Spleen (tissue), 7 donors: ENCODE results near the gene NUP43.

ENCODE experiments used
- POLR2AphosphoS5 ChIP-seq, 3 donors: sonication (generic); formaldehyde crosslinking; IDR thresholded peaks; one replicate each; pipeline ENCODE4 v1.5.1; 2017; ENCODE audit warnings: antibody characterized with exemption in 3 of 3
- TF ChIP-seq, protein P1 (sequence below), 11 experiments: fragments of 200-600 bp in 7 of 11; fragments of 450-650 bp in 4 of 11; sonication (generic) in 4 of 11; IDR thresholded peaks in 8 of 11; conservative IDR thresholded peaks in 3 of 11; 1 replicate in 7 of 11; 2 replicates in 4 of 11; pipeline versions ENCODE4 v1.4.0 to v1.8.0; 2016 to 2021; ENCODE audit warnings: antibody characterized with exemption in 11 of 11, inconsistent platforms in 4 of 11, mild to moderate bottlenecking in 1 of 11
- donor health status: DM: no; HTN: no; CAD: no; lungs with moderate emphysema.
- donor health status: DM: no; HTN: no; CAD: no.
- donor health status: DM: no; HTN: no; CAD: no.

DNA sequence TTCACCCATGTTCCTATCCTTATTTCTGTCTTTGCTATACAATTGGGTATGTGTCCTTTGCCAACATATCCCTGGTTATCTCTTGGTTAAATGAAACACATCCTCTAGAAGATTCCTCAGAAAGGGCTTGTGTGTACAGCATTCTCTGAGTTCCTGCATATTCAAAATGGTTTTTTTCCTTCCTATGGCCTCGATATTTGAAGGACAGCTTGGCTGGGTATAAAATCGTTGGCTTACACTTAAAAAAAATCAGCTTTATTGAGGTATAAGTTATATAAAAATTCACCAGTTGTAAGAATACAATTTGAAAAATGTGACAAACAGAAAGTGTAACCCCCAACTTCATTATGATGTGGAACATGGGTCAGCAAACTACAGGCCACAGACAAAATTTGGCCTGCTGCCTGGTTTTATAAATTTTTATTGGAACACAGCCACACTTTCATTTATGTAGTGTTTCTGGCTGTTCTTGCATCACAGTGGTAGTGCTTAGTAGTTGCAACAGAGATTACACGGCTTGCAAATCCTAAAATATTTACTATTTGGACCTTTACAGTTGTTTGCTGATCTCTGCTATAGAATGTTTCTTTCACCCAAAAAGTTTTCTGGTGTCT is 19.9 kb upstream of the NUP43 start:
- TF ChIP-seq POLR2AphosphoS5 (IDR thresholded peaks at IDR 0.05): no peak
- TF ChIP-seq, protein P1, sequence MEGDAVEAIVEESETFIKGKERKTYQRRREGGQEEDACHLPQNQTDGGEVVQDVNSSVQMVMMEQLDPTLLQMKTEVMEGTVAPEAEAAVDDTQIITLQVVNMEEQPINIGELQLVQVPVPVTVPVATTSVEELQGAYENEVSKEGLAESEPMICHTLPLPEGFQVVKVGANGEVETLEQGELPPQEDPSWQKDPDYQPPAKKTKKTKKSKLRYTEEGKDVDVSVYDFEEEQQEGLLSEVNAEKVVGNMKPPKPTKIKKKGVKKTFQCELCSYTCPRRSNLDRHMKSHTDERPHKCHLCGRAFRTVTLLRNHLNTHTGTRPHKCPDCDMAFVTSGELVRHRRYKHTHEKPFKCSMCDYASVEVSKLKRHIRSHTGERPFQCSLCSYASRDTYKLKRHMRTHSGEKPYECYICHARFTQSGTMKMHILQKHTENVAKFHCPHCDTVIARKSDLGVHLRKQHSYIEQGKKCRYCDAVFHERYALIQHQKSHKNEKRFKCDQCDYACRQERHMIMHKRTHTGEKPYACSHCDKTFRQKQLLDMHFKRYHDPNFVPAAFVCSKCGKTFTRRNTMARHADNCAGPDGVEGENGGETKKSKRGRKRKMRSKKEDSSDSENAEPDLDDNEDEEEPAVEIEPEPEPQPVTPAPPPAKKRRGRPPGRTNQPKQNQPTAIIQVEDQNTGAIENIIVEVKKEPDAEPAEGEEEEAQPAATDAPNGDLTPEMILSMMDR (IDR thresholded peaks at IDR 0.05 in 8 of 11, conservative IDR thresholded peaks at IDR 0.05 in 3 of 11): no peak
